ENCODE measurements around the gene ANTXRL. TPM values are rescaled to one million over a fixed set of nuclear protein-coding genes. Genes with fewer than 3 reads are reported as not detected.

The ANTXRL gene
- total RNA-seq, 1 donor from 2014 or later, result not detected

DNA sequence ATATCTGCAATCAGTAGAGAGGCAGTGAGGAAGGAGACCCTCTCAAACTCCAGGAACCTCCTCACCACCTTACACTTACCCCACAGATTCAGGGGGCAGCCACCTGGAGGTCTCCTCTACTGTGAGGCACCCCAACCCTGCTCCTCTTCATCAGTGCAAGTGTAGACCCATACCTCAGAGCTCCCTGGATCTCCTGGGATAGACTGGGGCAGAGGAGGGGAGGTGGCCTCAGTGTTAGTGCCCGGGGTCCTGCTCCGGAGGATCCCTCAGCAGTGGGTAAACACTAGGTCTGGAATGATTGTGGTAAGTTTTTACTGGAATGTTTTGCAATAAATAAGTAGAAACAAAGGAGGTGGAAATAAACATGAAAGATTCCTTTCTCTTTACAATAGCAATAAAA, 31.1 kb downstream of the ANTXRL start:
- H3K27ac Mint-ChIP-seq (ENCODE audit: unreplicated experiment), result no peak overlapping the region
- H3K4me3 Mint-ChIP-seq (ENCODE audit: unreplicated experiment), result no peak overlapping the region
- TF ChIP-seq, protein P1, sequence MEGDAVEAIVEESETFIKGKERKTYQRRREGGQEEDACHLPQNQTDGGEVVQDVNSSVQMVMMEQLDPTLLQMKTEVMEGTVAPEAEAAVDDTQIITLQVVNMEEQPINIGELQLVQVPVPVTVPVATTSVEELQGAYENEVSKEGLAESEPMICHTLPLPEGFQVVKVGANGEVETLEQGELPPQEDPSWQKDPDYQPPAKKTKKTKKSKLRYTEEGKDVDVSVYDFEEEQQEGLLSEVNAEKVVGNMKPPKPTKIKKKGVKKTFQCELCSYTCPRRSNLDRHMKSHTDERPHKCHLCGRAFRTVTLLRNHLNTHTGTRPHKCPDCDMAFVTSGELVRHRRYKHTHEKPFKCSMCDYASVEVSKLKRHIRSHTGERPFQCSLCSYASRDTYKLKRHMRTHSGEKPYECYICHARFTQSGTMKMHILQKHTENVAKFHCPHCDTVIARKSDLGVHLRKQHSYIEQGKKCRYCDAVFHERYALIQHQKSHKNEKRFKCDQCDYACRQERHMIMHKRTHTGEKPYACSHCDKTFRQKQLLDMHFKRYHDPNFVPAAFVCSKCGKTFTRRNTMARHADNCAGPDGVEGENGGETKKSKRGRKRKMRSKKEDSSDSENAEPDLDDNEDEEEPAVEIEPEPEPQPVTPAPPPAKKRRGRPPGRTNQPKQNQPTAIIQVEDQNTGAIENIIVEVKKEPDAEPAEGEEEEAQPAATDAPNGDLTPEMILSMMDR (IDR thresholded peaks at IDR 0.05; ENCODE audit: unreplicated experiment), result no peak
- no peaks in the 10 kb centered on the region for H3K36me3 Mint-ChIP-seq (ENCODE audit: low read depth, unreplicated experiment)
- no peaks in the 10 kb centered on the region for H3K27me3 Mint-ChIP-seq (ENCODE audit: unreplicated experiment)
- DNase-seq (ENCODE audit: low spot score), result no peak
- H3K9me3 Mint-ChIP-seq (ENCODE audit: unreplicated experiment), result no peaks in the 10 kb centered on the region
- H3K4me1 Mint-ChIP-seq (ENCODE audit: unreplicated experiment), result peaks cover 12% of the 10 kb centered on the region

DNA sequence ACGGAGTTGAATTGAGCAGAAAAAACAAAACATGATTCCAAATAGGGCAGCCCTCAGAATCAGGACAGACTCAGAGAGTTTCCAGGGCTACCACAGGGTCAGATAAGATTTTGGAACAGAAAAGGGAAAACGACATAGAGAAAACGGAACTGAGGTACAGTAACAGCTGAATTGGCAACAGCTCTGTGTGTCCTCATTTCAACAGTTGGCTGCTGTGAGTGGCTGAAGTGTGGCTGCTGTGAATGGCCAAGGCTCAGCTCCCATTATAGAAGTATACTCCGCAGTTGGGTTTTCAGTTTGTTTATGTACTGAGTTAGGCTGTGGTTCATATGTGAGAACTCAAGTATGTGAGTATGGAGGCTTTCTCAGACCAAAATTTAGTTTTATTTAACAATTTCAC, 32.0 kb downstream of the ANTXRL start:
- no peak for DNase-seq (ENCODE audit: low spot score)
- Mint-ChIP-seq H3K27me3 (ENCODE audit: unreplicated experiment) (no peaks in the 10 kb centered on the region), H3K36me3 (ENCODE audit: low read depth, unreplicated experiment) (no peaks in the 10 kb centered on the region), H3K4me1 (ENCODE audit: unreplicated experiment) (peaks cover 12% of the 10 kb centered on the region), H3K9me3 (ENCODE audit: unreplicated experiment) (no peaks in the 10 kb centered on the region), H3K4me3 (ENCODE audit: unreplicated experiment) (no peak overlapping the region), H3K27ac (ENCODE audit: unreplicated experiment) (no peak overlapping the region)
- TF ChIP-seq, protein P1 (IDR thresholded peaks at IDR 0.05; ENCODE audit: unreplicated experiment), result no peak

DNA sequence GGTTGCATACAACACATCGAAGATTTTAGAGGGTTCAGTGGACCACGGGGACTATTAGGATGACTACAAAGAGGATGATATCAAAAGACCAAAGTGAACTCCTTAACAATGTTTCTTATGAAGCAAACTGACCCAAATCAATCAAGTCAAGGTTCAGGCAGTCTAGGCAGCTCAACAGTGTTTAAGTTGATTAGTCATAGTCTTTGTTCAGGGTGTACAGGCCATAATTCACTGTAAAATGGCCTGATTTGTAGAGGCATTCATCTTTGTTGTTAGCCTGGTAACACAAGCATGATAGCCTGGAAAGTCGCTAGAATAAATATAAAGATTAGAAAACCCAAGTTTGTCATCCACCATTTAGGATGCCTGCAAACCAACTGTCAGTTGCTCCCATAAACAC, 32.6 kb downstream of the ANTXRL start:
- TF ChIP-seq, protein P1 (IDR thresholded peaks at IDR 0.05; ENCODE audit: unreplicated experiment), result no peak
- H3K36me3 Mint-ChIP-seq (ENCODE audit: low read depth, unreplicated experiment), result no peaks in the 10 kb centered on the region
- H3K4me3 Mint-ChIP-seq (ENCODE audit: unreplicated experiment), result no peak overlapping the region
- no peaks in the 10 kb centered on the region for H3K9me3 Mint-ChIP-seq (ENCODE audit: unreplicated experiment)
- no peak overlapping the region for H3K27ac Mint-ChIP-seq (ENCODE audit: unreplicated experiment)
- no peak for DNase-seq (ENCODE audit: low spot score)
- peaks cover 12% of the 10 kb centered on the region for H3K4me1 Mint-ChIP-seq (ENCODE audit: unreplicated experiment)
- H3K27me3 Mint-ChIP-seq (ENCODE audit: unreplicated experiment), result no peaks in the 10 kb centered on the region

DNA sequence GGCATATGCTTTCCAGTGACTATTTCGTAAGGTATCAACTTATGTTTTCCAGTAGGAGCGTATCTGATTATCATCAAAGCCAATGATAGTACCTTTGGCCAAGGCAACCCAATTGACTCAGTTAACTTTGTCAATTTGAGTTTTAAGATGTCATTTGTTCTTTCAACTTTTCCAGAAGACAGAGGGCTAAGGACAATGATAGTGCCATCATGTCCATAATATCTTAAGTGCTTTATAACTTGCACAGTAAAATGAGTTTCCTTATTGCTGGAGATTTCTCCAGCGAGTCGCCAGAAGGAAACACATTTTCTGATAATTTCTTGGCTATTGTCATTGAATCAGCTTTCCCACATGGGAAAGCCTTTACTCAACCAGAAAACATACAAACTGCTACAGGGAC, 35.0 kb downstream of the ANTXRL start:
- Mint-ChIP-seq H3K4me3 (ENCODE audit: unreplicated experiment) (no peak overlapping the region), H3K36me3 (ENCODE audit: low read depth, unreplicated experiment) (peaks cover 4% of the 10 kb centered on the region), H3K9me3 (ENCODE audit: unreplicated experiment) (no peaks in the 10 kb centered on the region), H3K27me3 (ENCODE audit: unreplicated experiment) (no peaks in the 10 kb centered on the region), H3K4me1 (ENCODE audit: unreplicated experiment) (no peaks in the 10 kb centered on the region), H3K27ac (ENCODE audit: unreplicated experiment) (no peak overlapping the region)
- TF ChIP-seq, protein P1 (IDR thresholded peaks at IDR 0.05; ENCODE audit: unreplicated experiment), result no peak
- DNase-seq (ENCODE audit: low spot score), result no peak

DNA sequence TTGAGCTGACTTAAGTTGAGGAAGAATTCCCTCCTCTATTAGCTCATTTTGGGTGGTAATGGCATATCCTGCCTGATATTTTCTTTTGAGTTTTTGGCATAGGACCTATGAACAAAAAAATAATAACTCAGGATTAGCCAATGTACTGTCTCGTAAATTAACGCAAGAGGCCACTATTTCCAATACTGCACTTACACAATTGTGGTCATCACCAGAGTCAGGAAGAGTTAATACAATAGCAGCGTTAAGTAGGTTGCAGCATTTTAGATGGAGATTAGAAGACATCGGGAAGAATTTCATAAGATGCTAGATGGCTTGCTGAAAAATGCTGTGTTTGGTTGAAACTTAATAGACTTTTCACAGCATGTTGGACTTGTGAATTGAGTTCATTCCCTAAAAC, 36.4 kb downstream of the ANTXRL start:
- Mint-ChIP-seq H3K27me3 (ENCODE audit: unreplicated experiment) (no peaks in the 10 kb centered on the region), H3K9me3 (ENCODE audit: unreplicated experiment) (no peaks in the 10 kb centered on the region), H3K27ac (ENCODE audit: unreplicated experiment) (no peak overlapping the region), H3K4me1 (ENCODE audit: unreplicated experiment) (no peaks in the 10 kb centered on the region), H3K36me3 (ENCODE audit: low read depth, unreplicated experiment) (peaks cover 4% of the 10 kb centered on the region), H3K4me3 (ENCODE audit: unreplicated experiment) (no peak overlapping the region)
- DNase-seq (ENCODE audit: low spot score), result no peak
- TF ChIP-seq, protein P1 (IDR thresholded peaks at IDR 0.05; ENCODE audit: unreplicated experiment), result no peak

Measured in endothelial cell (in vitro differentiated cells).